Muscle layer of duodenum (tissue), 2 donors: Measurements from ENCODE around the gene HAVCR2.

Experiments used
- H3K27ac ChIP-seq: one replicate; pipeline ENCODE4 v1.7.0; 2013; ENCODE audit warnings: mild to moderate bottlenecking, low read length
- H3K27me3 ChIP-seq: one replicate; pipeline ENCODE4 v1.7.0; 2013; ENCODE audit warnings: low read depth, mild to moderate bottlenecking, control low read depth, low read length
- H3K36me3 ChIP-seq, 2 donors: one replicate each; pipeline ENCODE4 v1.7.0; 2013; ENCODE audit warnings: low read length in 2 of 2, control low read depth in 1 of 2, mild to moderate bottlenecking in 1 of 2; ENCODE audit not compliant: insufficient read depth in 2 of 2, control insufficient read depth in 1 of 2
- H3K4me1 ChIP-seq, 2 donors: one replicate each; pipeline ENCODE4 v1.7.0; 2013; ENCODE audit warnings: low read length in 2 of 2, mild to moderate bottlenecking in 2 of 2, control low read depth in 1 of 2, moderate library complexity in 1 of 2; ENCODE audit not compliant: insufficient read depth in 2 of 2, control insufficient read depth in 1 of 2
- H3K4me3 ChIP-seq, 2 donors: one replicate each; pipeline ENCODE4 v1.7.0; 2013; ENCODE audit warnings: low read length in 2 of 2, low read depth in 1 of 2, mild to moderate bottlenecking in 1 of 2
- H3K9me3 ChIP-seq, 2 donors: one replicate each; pipeline ENCODE4 v1.7.0; 2013; ENCODE audit warnings: low read length in 2 of 2, control low read depth in 1 of 2, mild to moderate bottlenecking in 1 of 2; ENCODE audit not compliant: control insufficient read depth in 1 of 2
- donor health status: healthy.

HAVCR2 gene

GRCh38 chr5:157086751-157087359, 22.0 kb downstream of the HAVCR2 start:
- no peaks in the 10 kb centered on the region for H3K9me3 ChIP-seq
- no peaks in the 10 kb centered on the region for H3K36me3 ChIP-seq

DNA sequence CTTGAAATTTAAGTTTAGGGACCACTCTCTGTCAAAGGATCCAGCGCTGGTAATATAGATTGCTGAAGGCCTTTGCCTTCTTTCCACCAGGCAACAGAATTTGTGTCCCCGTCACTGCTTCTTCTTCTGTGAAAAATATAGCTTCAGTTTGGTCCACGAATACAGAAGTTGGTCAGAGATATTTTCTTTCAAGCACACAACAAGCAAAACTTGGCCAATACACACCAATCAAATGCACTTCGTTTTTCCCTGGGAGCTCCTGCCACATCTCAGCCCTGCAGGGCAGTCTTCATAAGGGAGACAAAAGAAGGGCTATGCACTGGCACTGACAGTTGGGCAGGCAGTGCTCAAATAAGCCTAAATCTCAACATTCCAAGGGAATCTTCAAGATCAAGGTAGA, 22.9 kb downstream of the HAVCR2 start:
- Histone ChIP-seq H3K9me3 (no peaks in the 10 kb centered on the region), H3K27ac (no peak overlapping the region), H3K36me3 (no peaks in the 10 kb centered on the region)

More at GRCh38 chr5:157086751-157087359, 22.0 kb downstream of the HAVCR2 start:
- H3K27ac ChIP-seq = no peak overlapping the region
- no peaks in the 10 kb centered on the region for H3K27me3 ChIP-seq
- H3K4me1 ChIP-seq = no peaks in the 10 kb centered on the region
- no peak overlapping the region for H3K4me3 ChIP-seq

DNA sequence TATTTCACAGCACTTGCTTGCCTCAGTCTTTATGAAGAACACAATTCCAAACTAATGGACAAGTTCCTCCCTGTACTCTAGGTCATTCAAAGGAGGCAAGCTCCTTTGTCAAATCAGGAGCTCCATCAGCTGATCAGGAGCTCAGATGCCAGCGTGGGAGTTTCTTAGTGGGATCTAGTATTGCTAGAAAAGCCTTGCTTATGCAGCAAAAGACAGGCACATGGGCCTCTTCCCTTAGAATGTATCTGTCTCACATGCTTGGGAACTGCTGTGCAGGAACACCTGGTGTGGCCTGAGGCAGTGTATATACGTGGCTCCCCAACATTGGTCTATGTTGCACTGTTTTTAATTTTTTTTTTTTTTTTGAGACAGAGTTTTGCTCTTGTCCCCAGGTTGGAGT, 28.6 kb downstream of the HAVCR2 start:
- Histone ChIP-seq H3K9me3 (no peaks in the 10 kb centered on the region), H3K4me1 (no peaks in the 10 kb centered on the region), H3K27ac (no peak overlapping the region), H3K27me3 (no peaks in the 10 kb centered on the region), H3K4me3 (no peak overlapping the region), H3K36me3 (no peaks in the 10 kb centered on the region)

More for the DNA sequence above, 22.9 kb downstream of the HAVCR2 start:
- H3K4me3 ChIP-seq = no peak overlapping the region
- H3K27me3 ChIP-seq = no peaks in the 10 kb centered on the region
- H3K4me1 ChIP-seq = no peaks in the 10 kb centered on the region

DNA sequence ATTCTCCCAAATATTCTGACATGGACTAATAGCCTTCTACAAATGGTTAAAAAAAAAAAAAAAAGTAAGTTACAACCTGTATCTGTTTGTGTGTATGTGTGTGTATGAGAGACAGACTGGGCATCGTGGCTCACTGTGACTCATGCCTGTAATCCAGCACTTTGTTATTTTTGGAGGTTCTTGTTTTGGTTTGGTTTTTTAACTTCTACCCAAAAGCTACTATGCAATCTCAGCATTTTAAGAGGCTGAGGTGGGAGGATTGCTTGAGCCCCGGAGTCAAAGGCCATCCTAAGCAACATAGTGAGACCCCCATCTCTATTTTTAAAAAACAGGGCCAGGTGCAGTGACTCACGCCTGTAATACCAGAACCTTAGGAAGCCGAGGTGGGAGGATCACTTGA, 32.3 kb downstream of the HAVCR2 start:
- no peak overlapping the region for H3K4me3 ChIP-seq
- no peaks in the 10 kb centered on the region for H3K4me1 ChIP-seq
- no peaks in the 10 kb centered on the region for H3K9me3 ChIP-seq
- H3K27me3 ChIP-seq = no peaks in the 10 kb centered on the region
- H3K27ac ChIP-seq = no peak overlapping the region
- no peaks in the 10 kb centered on the region for H3K36me3 ChIP-seq

DNA sequence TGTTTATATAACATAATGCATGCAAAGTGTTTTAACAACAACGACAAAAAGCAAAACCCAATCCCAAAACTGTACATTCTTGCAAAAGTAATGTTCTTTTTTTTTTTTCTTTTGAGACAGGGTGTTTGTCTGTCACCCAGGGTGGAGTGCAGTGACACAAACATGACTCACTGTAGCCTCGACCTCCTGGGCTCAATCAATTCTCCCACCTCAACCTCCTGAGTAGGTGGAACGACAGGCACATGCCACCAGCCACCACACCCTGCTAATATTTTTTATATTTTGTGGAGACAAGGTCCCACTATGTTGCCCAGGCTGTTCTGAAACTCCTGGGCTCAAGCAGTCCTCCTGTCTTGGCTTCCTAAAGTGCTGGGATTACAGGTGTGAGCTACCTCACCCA, 36.3 kb downstream of the HAVCR2 start:
- Histone ChIP-seq H3K36me3 (no peaks in the 10 kb centered on the region), H3K9me3 (no peaks in the 10 kb centered on the region), H3K27ac (no peak overlapping the region), H3K27me3 (no peaks in the 10 kb centered on the region), H3K4me3 (no peak overlapping the region), H3K4me1 (no peaks in the 10 kb centered on the region)

DNA sequence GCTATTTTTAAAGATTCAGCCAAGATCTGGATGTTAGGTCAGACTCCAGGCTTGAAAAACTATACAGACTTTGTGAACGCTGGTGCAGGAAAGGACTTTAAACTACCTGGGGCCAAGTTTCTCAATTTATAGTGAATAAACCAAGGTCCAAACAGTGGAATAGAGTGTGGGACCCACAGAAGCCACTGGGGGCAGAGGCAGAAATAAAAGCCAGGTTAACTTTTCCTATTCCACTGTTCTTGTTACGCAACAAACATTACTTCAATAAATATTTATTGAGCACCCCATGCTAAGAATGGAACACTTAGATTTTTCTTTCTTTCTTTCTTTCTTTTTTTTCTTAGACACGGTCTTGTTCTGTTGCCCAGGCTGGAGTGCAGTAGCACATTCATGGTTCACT, 38.9 kb downstream of the HAVCR2 start:
- Histone ChIP-seq H3K9me3 (no peaks in the 10 kb centered on the region), H3K27ac (no peak overlapping the region), H3K4me1 (no peaks in the 10 kb centered on the region)

GRCh38 chr5:157068785-157069184, 40.1 kb downstream of the HAVCR2 start:
- Histone ChIP-seq H3K36me3 (no peaks in the 10 kb centered on the region), H3K27ac (no peak overlapping the region), H3K4me1 (no peaks in the 10 kb centered on the region), H3K4me3 (no peak overlapping the region), H3K9me3 (no peaks in the 10 kb centered on the region), H3K27me3 (no peaks in the 10 kb centered on the region)

More for the DNA sequence above, 38.9 kb downstream of the HAVCR2 start:
- Histone ChIP-seq H3K4me3 (no peak overlapping the region), H3K36me3 (no peaks in the 10 kb centered on the region), H3K27me3 (no peaks in the 10 kb centered on the region)

GRCh38 chr5:157068339-157068738, 40.5 kb downstream of the HAVCR2 start:
- Histone ChIP-seq H3K4me1 (no peaks in the 10 kb centered on the region), H3K36me3 (no peaks in the 10 kb centered on the region), H3K27ac (no peak overlapping the region), H3K4me3 (no peak overlapping the region), H3K27me3 (no peaks in the 10 kb centered on the region), H3K9me3 (no peaks in the 10 kb centered on the region)

DNA sequence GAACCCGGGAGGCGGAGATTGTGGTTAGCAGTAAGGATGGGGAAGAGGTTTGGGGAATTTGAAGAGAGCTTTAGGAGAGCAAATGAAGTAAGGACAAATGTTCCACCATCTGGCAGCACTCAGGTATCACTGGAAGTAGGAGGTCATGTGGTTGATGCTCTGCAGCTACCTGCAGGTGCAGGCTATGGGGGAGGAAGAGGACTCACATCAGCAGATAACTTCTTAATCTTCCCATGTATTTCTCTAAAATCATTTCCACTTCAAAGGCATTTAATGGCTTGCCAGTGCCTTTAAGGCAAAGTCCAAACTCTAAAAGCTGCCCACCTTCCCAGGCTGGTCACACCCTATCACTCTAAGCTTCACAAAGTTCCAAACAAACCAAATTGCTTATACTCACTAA, 41.8 kb downstream of the HAVCR2 start:
- no peak overlapping the region for H3K27ac ChIP-seq

DNA sequence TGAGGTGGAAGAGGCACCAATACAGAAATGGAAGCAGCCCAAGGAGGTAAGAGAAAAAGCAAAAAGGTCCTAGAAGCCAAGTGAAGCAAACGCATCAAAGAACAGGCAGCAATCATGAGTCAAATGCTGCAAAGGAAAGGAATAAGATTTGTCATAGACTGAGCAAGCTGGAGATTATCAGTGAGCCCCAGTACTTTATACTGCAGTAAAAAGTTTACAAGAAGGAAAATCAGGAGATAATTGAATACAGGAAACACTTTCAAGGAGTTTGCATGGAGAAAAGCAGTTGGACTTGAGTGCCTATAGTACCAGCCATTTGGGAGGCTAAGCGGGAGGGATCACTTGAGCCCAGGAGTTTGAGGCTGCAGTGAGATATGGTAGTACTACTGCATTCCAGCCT, 42.8 kb downstream of the HAVCR2 start:
- Histone ChIP-seq H3K4me3 (no peak overlapping the region), H3K4me1 (no peaks in the 10 kb centered on the region), H3K27ac (no peak overlapping the region), H3K36me3 (no peaks in the 10 kb centered on the region), H3K27me3 (no peaks in the 10 kb centered on the region), H3K9me3 (no peaks in the 10 kb centered on the region)

More for the DNA sequence above, 41.8 kb downstream of the HAVCR2 start:
- no peaks in the 10 kb centered on the region for H3K27me3 ChIP-seq
- H3K9me3 ChIP-seq = no peaks in the 10 kb centered on the region
- H3K4me3 ChIP-seq = no peak overlapping the region
- no peaks in the 10 kb centered on the region for H3K4me1 ChIP-seq
- no peaks in the 10 kb centered on the region for H3K36me3 ChIP-seq

DNA sequence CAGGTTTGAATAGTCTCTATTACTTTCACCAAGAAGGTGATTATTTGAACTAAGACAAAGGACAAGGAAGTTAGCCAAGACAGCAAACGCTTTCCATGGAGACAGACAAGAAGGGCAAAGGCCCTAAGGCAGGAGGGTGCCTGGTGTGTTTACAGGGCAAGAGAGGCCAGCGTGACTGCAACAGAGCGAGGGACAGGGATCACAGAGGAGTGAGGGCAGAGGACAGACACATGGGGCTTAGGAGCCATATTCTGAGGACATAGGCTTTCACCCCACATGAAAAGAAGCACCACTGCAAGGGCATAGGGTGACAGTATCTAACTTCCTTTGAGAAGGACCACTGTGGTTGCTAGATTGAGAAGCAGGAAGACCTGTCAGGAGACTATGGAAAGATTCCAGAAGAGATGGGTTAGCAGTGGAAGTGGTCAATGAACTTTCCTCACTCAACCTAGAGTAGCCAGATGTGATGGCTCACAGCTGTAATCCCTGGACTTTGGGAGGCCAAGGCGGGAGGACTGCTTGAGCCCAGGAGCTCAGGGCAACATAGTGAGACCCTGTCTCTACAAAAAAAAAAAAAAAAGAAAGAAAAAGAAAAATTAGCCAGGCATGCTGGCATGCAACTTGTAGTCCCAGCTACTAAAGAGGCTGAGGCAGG, 44.9 kb downstream of the HAVCR2 start:
- H3K4me3 ChIP-seq = no peak overlapping the region
- no peaks in the 10 kb centered on the region for H3K27me3 ChIP-seq
- no peaks in the 10 kb centered on the region for H3K4me1 ChIP-seq
- no peaks in the 10 kb centered on the region for H3K9me3 ChIP-seq
- no peak overlapping the region for H3K27ac ChIP-seq
- H3K36me3 ChIP-seq = no peaks in the 10 kb centered on the region

- Histone ChIP-seq H3K4me3 (no peak overlapping the region), H3K27me3 (no peaks in the 10 kb centered on the region), H3K27ac (no peak overlapping the region), H3K36me3 (no peaks in the 10 kb centered on the region), H3K4me1 (no peaks in the 10 kb centered on the region), H3K9me3 (no peaks in the 10 kb centered on the region)
These were observed 49.0 kb downstream of the HAVCR2 start for GRCh38 chr5:157059891-157060290.
